Kidney (tissue), 14 donors: ENCODE data around the gene SASH1. TPM values are rescaled to one million over a fixed set of nuclear protein-coding genes. Genes with fewer than 3 reads are reported as not detected.
A peak's percentile ranks its signal among the peaks of the same experiment; 100 is the strongest.

Source experiments
- DNase-seq, 5 donors: peaks; one replicate each; pipeline ENCODE4 v3.0.0-alpha.2; 2013 to 2020
- FAIRE-seq: peaks from 2 replicates; lab custom pipeline; 2012; peaks lifted over from hg19 to GRCh38; lab: Jason Lieb, UNC
- H3K27ac ChIP-seq, 2 donors: one replicate each; pipeline ENCODE4 v1.7.0; 2013; ENCODE audit warnings: low read depth in 2 of 2, low read length in 2 of 2, inconsistent platforms in 1 of 2
- H3K27me3 ChIP-seq: one replicate; pipeline ENCODE4 v1.7.1; 2013; ENCODE audit warnings: low read length, inconsistent platforms; ENCODE audit not compliant: control insufficient read depth, insufficient read depth
- H3K36me3 ChIP-seq, 3 donors: one replicate each; pipeline versions ENCODE4 v1.7.0 to v1.7.1; 2013; ENCODE audit warnings: low read length in 3 of 3, control low read depth in 1 of 3, inconsistent platforms in 1 of 3; ENCODE audit not compliant: insufficient read depth in 3 of 3, control insufficient read depth in 2 of 3
- H3K4me1 ChIP-seq, 3 donors: one replicate each; pipeline versions ENCODE4 v1.7.0 to v1.7.1; 2013; ENCODE audit warnings: low read length in 3 of 3, inconsistent platforms in 1 of 3, low read depth in 1 of 3; ENCODE audit not compliant: control insufficient read depth in 2 of 3, insufficient read depth in 2 of 3
- H3K4me3 ChIP-seq, 3 donors: one replicate each; pipeline versions ENCODE4 v1.7.0 to v1.8.1; 2013; ENCODE audit warnings: low read length in 3 of 3, control low read depth in 1 of 3, inconsistent platforms in 1 of 3
- H3K9ac ChIP-seq, 3 donors: one replicate each; pipeline versions ENCODE4 v1.7.0 to v1.7.1; 2013; ENCODE audit warnings: low read length in 3 of 3, control low read depth in 1 of 3, inconsistent platforms in 1 of 3
- H3K9me3 ChIP-seq, 3 donors: one replicate each; pipeline versions ENCODE4 v1.7.0 to v1.7.1; 2013; ENCODE audit warnings: low read length in 3 of 3, control low read depth in 1 of 3, inconsistent platforms in 1 of 3; ENCODE audit not compliant: control insufficient read depth in 2 of 3, insufficient read depth in 1 of 3
- intact Hi-C: fragments of 100-400 bp; cut with DNase I; formaldehyde crosslinking; loops from one replicate; pipeline ENCODE4 v1.11.1; 2022
- polyA plus RNA-seq: library from polyadenylated mRNA; stranded (reverse); fragments of 350-450 nt; fragmentation: Illumina TruSeq; extraction: RNeasy Lipid Tissue Mini Kit (QIAGEN cat#74804); gene quantifications from one replicate; pipeline ENCODE4 v1.2.3, GENCODE V29; 2014; ENCODE audit warnings: low read depth, low replicate concordance; ENCODE audit not compliant: insufficient read depth
- total RNA-seq: library from RNA; stranded (reverse); fragmentation: NEBNext Ultra II Directional; extraction: Animal tissue kit (Norgen Biotek cat#: 25700); gene quantifications from one replicate; pipeline ENCODE4 v1.2.1, GENCODE V29; 2021
- TF ChIP-seq, protein P1 (sequence below): IDR thresholded peaks from 3 replicates; pipeline ENCODE4 v1.5.1; 2012; ENCODE audit warnings: mild to moderate bottlenecking, moderate library complexity, borderline replicate concordance; ENCODE audit not compliant: insufficient read depth; ENCODE audit errors: extremely low read depth
- donor health status: control.
- donor health status: control.
- donor health status: control.
- donor health status: control.
- donor health status: control.
- donor health status: DM: yes; HTN: yes; CAD: no.
- donor health status: Normal renal cell carcinoma (clear cell type).

SASH1 gene
- total and polyA plus RNA-seq, 2 donors from 2014 or later = 6.2 to 148 TPM

DNA sequence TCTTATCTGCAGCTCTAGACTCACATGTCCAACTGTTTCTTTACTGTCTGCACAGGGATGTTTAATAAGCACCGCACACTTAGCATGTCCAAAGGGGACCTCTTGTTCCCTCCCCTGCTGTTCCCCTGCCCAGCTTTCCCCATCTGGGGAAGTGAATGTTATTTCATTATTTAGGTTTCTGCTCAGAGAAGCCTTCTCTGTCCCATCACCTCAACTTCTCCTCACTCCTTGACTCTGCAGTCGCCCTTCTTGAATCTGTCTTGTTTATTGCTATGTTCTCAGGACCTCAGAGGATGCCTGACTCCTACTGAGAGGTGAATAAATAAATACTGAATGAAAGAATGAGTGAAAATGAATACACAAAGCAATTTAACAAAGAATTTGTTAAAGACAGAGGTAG lies 121.0 kb downstream of the SASH1 start:
- intact Hi-C loops = no loop called here
- Histone ChIP-seq H3K4me3 (no peak overlapping the region), H3K36me3 (no peaks in the 10 kb centered on the region), H3K27ac (no peak overlapping the region), H3K9me3 (no peaks in the 10 kb centered on the region), H3K9ac (no peak overlapping the region), H3K27me3 (no peaks in the 10 kb centered on the region), H3K4me1 (peaks cover 2 to 7% (median 3%) of the 10 kb centered on the region in 3 donors)
- no peak for FAIRE-seq
- no peak for DNase-seq
- TF ChIP-seq, protein P1, sequence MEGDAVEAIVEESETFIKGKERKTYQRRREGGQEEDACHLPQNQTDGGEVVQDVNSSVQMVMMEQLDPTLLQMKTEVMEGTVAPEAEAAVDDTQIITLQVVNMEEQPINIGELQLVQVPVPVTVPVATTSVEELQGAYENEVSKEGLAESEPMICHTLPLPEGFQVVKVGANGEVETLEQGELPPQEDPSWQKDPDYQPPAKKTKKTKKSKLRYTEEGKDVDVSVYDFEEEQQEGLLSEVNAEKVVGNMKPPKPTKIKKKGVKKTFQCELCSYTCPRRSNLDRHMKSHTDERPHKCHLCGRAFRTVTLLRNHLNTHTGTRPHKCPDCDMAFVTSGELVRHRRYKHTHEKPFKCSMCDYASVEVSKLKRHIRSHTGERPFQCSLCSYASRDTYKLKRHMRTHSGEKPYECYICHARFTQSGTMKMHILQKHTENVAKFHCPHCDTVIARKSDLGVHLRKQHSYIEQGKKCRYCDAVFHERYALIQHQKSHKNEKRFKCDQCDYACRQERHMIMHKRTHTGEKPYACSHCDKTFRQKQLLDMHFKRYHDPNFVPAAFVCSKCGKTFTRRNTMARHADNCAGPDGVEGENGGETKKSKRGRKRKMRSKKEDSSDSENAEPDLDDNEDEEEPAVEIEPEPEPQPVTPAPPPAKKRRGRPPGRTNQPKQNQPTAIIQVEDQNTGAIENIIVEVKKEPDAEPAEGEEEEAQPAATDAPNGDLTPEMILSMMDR = no peak

DNA sequence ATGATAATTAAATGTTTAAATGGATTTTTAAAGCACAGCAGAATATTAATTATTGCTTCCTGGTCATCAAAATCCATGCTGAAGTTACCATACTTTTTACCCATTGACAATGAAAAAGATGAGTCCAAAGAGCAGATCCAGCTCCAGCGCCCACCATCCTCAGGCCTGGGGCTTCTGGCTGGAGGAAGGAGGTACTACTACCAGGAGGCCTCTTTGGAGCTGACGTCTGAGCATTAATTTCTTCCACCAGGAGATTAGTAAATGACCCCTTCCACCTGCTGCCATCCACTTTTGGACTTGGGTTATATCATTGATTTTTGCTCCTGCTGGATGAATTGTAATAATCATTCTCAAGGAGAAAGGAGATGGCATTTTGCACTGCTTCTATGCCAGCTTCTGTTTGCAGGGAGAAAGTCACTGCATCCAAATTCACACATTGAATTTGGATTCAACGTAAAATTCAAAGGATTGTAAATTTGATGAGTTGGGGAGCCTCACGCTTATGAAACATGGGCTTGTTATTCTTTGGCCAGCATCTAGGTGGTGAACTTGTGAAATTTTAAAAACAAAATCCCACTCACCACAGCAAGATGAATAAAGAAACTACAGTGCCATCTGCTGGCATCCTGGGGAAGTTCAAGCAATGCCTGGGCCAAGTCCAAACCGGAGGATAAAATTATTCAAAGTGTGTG lies 121.8 kb downstream of the SASH1 start:
- H3K36me3 ChIP-seq = no peaks in the 10 kb centered on the region
- TF ChIP-seq, protein P1 = peak; percentile 89
- H3K27me3 ChIP-seq = no peaks in the 10 kb centered on the region
- no peak overlapping the region for H3K9ac ChIP-seq
- FAIRE-seq (peak; percentile 95), DNase-seq (peak in 4 of 5 donors; percentile 76 to 87 (median 83))
- H3K9me3 ChIP-seq = no peaks in the 10 kb centered on the region
- peaks cover 2 to 7% (median 3%) of the 10 kb centered on the region in 3 donors for H3K4me1 ChIP-seq
- intact Hi-C loops = no loop called here
- no peak overlapping the region for H3K27ac ChIP-seq
- H3K4me3 ChIP-seq = no peak overlapping the region

DNA sequence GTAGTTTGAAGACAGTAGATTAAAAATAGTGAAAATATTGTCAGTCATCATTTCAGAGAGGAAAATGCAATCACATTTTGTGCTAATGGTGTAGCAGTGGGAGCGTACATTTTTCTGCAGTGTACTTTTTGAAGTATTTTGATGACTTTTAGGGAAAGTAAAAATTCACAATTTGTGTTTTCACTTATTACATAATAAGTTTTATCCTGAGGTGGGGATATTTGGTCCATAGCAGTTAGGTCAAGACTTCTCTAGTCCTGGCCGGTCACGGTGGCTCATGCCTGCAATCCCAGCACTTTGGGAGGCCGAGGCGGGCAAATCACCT lies 122.3 kb downstream of the SASH1 start:
- TF ChIP-seq, protein P1 = no peak
- Histone ChIP-seq H3K36me3 (no peaks in the 10 kb centered on the region), H3K27ac (no peak overlapping the region), H3K9ac (no peak overlapping the region), H3K4me1 (peaks cover 2 to 7% (median 3%) of the 10 kb centered on the region in 3 donors), H3K27me3 (no peaks in the 10 kb centered on the region), H3K9me3 (no peaks in the 10 kb centered on the region), H3K4me3 (no peak overlapping the region)
- FAIRE-seq (no peak), DNase-seq (no peak)
- intact Hi-C loops = no loop called here

DNA sequence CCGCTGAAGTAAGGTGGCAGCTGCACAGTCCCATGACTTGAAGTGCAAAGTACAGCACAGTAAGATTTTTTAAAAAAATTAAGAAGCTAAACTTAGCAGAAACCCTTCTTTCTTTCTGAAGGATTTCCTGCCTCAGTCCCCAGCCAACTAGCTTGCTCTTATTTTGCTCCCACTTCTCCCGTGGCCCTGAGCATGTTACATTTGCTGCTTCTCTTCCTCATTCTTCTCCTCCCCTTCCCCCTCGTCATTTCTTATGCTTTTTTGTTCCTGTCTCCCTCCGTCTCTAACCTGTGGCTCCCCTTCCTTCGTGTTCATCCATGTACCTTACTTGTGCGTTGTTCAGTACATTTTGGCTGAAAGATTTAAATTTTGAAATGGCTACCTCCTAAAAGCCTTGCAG lies 123.0 kb downstream of the SASH1 start:
- intact Hi-C loops = no loop called here

More for the DNA sequence above, 123.0 kb downstream of the SASH1 start:
- no peaks in the 10 kb centered on the region for H3K9me3 ChIP-seq
- H3K9ac ChIP-seq = peak overlapping the region in 1 of 3 donors; percentile 7
- peaks cover 2 to 7% (median 3%) of the 10 kb centered on the region in 3 donors for H3K4me1 ChIP-seq
- DNase-seq (no peak), FAIRE-seq (no peak)
- H3K27me3 ChIP-seq = no peaks in the 10 kb centered on the region
- H3K27ac ChIP-seq = peak overlapping the region; percentile 13 to 71
- H3K36me3 ChIP-seq = no peaks in the 10 kb centered on the region
- H3K4me3 ChIP-seq = peak overlapping the region in 1 of 3 donors; percentile 11
- TF ChIP-seq, protein P1 = no peak
